Muscle of leg (tissue), 11 donors: ENCODE results near the gene LTBP2. TPM values are rescaled to one million over a fixed set of nuclear protein-coding genes. Genes with fewer than 3 reads are reported as not detected.
"Not testable (repeated sequence)": the region's sequence is repeated elsewhere in the genome, so short reads cannot be mapped to it uniquely, and the experiment has no call there.

ENCODE experiments used
- DNase-seq: peaks from one replicate; pipeline ENCODE4 v3.0.0; 2013
- H3K27ac ChIP-seq: one replicate; pipeline ENCODE4 v1.5.1; 2013; ENCODE audit warnings: mild to moderate bottlenecking, low read length, control low read depth
- H3K27me3 ChIP-seq: one replicate; pipeline ENCODE4 v1.6.1; 2013; ENCODE audit warnings: low read length; ENCODE audit not compliant: control insufficient read depth, insufficient read depth
- H3K36me3 ChIP-seq: one replicate; pipeline ENCODE4 v1.6.1; 2013; ENCODE audit warnings: low read length; ENCODE audit not compliant: control insufficient read depth, insufficient read depth
- H3K4me1 ChIP-seq: one replicate; pipeline ENCODE4 v1.6.1; 2013; ENCODE audit warnings: low read length; ENCODE audit not compliant: control insufficient read depth, insufficient read depth
- H3K4me3 ChIP-seq: one replicate; pipeline ENCODE4 v1.5.1; 2013; ENCODE audit warnings: low read length, control low read depth
- H3K9me3 ChIP-seq: replicated peaks from 2 replicates; pipeline ENCODE4 v1.6.1; 2013; ENCODE audit warnings: low read depth, low read length; ENCODE audit not compliant: control insufficient read depth
- WGBS: methylation state at CpG from one replicate; pipeline ENCODE4 v1.1.5; 2013; ENCODE audit warnings: missing lambda C conversion rate; ENCODE audit not compliant: insufficient coverage; 5-methylcytosine and 5-hydroxymethylcytosine counted together
- polyA plus RNA-seq, 8 donors: library from polyadenylated mRNA; unstranded; fragments of 120-200 nt; gene quantifications; one replicate each; pipeline versions ENCODE4 v1.2.1 to v1.2.3, GENCODE V29; 2013; ENCODE audit warnings: inconsistent platforms in 1 of 8, low replicate concordance in 1 of 8; ENCODE audit not compliant: insufficient read length in 8 of 8, insufficient read depth in 1 of 8
- total RNA-seq: library from RNA; stranded (reverse); fragments of 120-200 nt; gene quantifications from one replicate; pipeline ENCODE4 v1.2.4, GENCODE V29; 2013

The LTBP2 gene
- total and polyA plus RNA-seq, 9 donors = 4.9 to 19.2 (median 10.4) TPM

- DNase-seq = no peak
These were observed 68.1 kb downstream of the LTBP2 start for GRCh38 chr14:74543771-74544438.

GRCh38 chr14:74542056-74542685 is 69.9 kb downstream of the LTBP2 start:
- DNase-seq = no peak
- no peaks in the 10 kb centered on the region for H3K9me3 ChIP-seq
- no peak overlapping the region for H3K27ac ChIP-seq
- 59% methylated on average over 4 of the region's 10 CpGs for WGBS
- H3K4me3 ChIP-seq = no peak overlapping the region
- H3K36me3 ChIP-seq = no peaks in the 10 kb centered on the region
- H3K4me1 ChIP-seq = peaks cover 38% of the 10 kb centered on the region
- H3K27me3 ChIP-seq = peaks cover 15% of the 10 kb centered on the region

More at GRCh38 chr14:74543771-74544438, 68.1 kb downstream of the LTBP2 start:
- Histone ChIP-seq H3K36me3 (no peaks in the 10 kb centered on the region), H3K27ac (no peak overlapping the region), H3K9me3 (no peaks in the 10 kb centered on the region), H3K4me1 (peaks cover 49% of the 10 kb centered on the region), H3K27me3 (peaks cover 19% of the 10 kb centered on the region), H3K4me3 (no peak overlapping the region)
- WGBS = 78% methylated on average over 4 of the region's 5 CpGs

GRCh38 chr14:74541225-74541624 is 70.8 kb downstream of the LTBP2 start:
- Histone ChIP-seq H3K9me3 (no peaks in the 10 kb centered on the region), H3K27me3 (peaks cover 11% of the 10 kb centered on the region)
- 100% methylated on average over 1 of the region's 3 CpGs for WGBS

GRCh38 chr14:74539503-74539902 is 72.5 kb downstream of the LTBP2 start:
- no peak for DNase-seq
- Histone ChIP-seq H3K27me3 (peaks cover 7% of the 10 kb centered on the region), H3K9me3 (no peaks in the 10 kb centered on the region), H3K4me3 (no peak overlapping the region), H3K4me1 (peaks cover 13% of the 10 kb centered on the region), H3K27ac (no peak overlapping the region), H3K36me3 (no peaks in the 10 kb centered on the region)
- WGBS = 33% methylated on average over 2 of the region's 4 CpGs

More at GRCh38 chr14:74541225-74541624, 70.8 kb downstream of the LTBP2 start:
- Histone ChIP-seq H3K36me3 (no peaks in the 10 kb centered on the region), H3K4me3 (no peak overlapping the region), H3K4me1 (peaks cover 29% of the 10 kb centered on the region), H3K27ac (no peak overlapping the region)
- DNase-seq = no peak

GRCh38 chr14:74538411-74539391 is 73.3 kb downstream of the LTBP2 start:
- Histone ChIP-seq H3K4me1 (peaks cover 5% of the 10 kb centered on the region), H3K4me3 (no peak overlapping the region), H3K27ac (no peak overlapping the region), H3K9me3 (no peaks in the 10 kb centered on the region), H3K36me3 (no peaks in the 10 kb centered on the region), H3K27me3 (peaks cover 7% of the 10 kb centered on the region)
- DNase-seq = no peak
- WGBS = 77% methylated on average over 9 of the region's 11 CpGs

- 93% methylated on average over 2 of the region's 3 CpGs for WGBS
- not testable (repeated sequence) for H3K27ac ChIP-seq, H3K4me1 ChIP-seq, DNase-seq, H3K36me3 ChIP-seq, H3K4me3 ChIP-seq, H3K27me3 ChIP-seq, H3K9me3 ChIP-seq
These were observed 75.7 kb downstream of the LTBP2 start for GRCh38 chr14:74536336-74536735.

- DNase-seq = no peak
- Histone ChIP-seq H3K36me3 (no peaks in the 10 kb centered on the region), H3K4me3 (no peak overlapping the region), H3K27me3 (peaks cover 3% of the 10 kb centered on the region), H3K27ac (no peak overlapping the region), H3K9me3 (no peaks in the 10 kb centered on the region), H3K4me1 (no peaks in the 10 kb centered on the region)
- WGBS = 35% methylated on average over 5 of the region's 10 CpGs
These were observed 76.2 kb downstream of the LTBP2 start for GRCh38 chr14:74535756-74536325.

GRCh38 chr14:74533576-74533975 is 78.5 kb downstream of the LTBP2 start:
- H3K4me3 ChIP-seq = no peak overlapping the region
- H3K27ac ChIP-seq = no peak overlapping the region
- no peaks in the 10 kb centered on the region for H3K4me1 ChIP-seq
- H3K27me3 ChIP-seq = peaks cover 3% of the 10 kb centered on the region
- H3K9me3 ChIP-seq = no peaks in the 10 kb centered on the region
- WGBS = 100% methylated on average over 2 of the region's 7 CpGs
- no peaks in the 10 kb centered on the region for H3K36me3 ChIP-seq
- DNase-seq = no peak

- Histone ChIP-seq H3K27me3 (peaks cover 3% of the 10 kb centered on the region), H3K4me1 (peaks cover 3% of the 10 kb centered on the region), H3K36me3 (no peaks in the 10 kb centered on the region), H3K27ac (no peak overlapping the region), H3K9me3 (no peaks in the 10 kb centered on the region), H3K4me3 (no peak overlapping the region)
- 89% methylated on average over 5 of the region's 10 CpGs for WGBS
- DNase-seq = no peak
These were observed 79.8 kb downstream of the LTBP2 start for GRCh38 chr14:74532246-74532645.
